Heart left ventricle (tissue), 13 donors: ENCODE results near the gene ELP2.

Experiments
- POLR2A ChIP-seq, 2 donors: fragments of 450-650 bp; IDR thresholded peaks; one replicate each; pipeline ENCODE4 v1.6.1; 2017; ENCODE audit warnings: antibody characterized with exemption in 2 of 2, mild to moderate bottlenecking in 2 of 2, moderate library complexity in 2 of 2
- TF ChIP-seq, protein P1 (sequence below), 12 donors: fragments of 200-600 bp; sonication (generic) in 4 of 12; IDR thresholded peaks; one replicate each; pipeline versions ENCODE4 v1.5.0 to v1.8.0; 2018 to 2022; ENCODE audit warnings: antibody characterized with exemption in 12 of 12, mild to moderate bottlenecking in 5 of 12
- donor health status: ischemic (EF 13 %, LVEDD 7.1; RV severe dilation, severe dysfunction).
- donor health status: DM: no; HTN: yes; CAD: no.
- donor health status: DM: no; HTN: no; CAD: no.
- donor health status: ischemic (EF 25% LVEDD 6.9; RV normal size, moderate dysfunction).
- donor health status: ischemic (EF 25% LVEDD 5.7; RV mildly dilated, moderate dysfunction).
- donor health status: ischemic (EF 35%, LVEDD 5.7; RV mildly dilated, moderate dysfunction).
- donor health status: nonischemic (EF 11% LVEDD 7.7; RV severe dilation, severe dysfunction).
- donor health status: DM: yes; HTN: yes; CAD: no.
- donor health status: PGD.
- donor health status: ischemic (EF 29% LVEDD 5.4; RV normal size, mild dysfunction).
- donor health status: nonischemic (EF 23%, LVEDD 6.1; RV moderate dilation, normal function).

DNA sequence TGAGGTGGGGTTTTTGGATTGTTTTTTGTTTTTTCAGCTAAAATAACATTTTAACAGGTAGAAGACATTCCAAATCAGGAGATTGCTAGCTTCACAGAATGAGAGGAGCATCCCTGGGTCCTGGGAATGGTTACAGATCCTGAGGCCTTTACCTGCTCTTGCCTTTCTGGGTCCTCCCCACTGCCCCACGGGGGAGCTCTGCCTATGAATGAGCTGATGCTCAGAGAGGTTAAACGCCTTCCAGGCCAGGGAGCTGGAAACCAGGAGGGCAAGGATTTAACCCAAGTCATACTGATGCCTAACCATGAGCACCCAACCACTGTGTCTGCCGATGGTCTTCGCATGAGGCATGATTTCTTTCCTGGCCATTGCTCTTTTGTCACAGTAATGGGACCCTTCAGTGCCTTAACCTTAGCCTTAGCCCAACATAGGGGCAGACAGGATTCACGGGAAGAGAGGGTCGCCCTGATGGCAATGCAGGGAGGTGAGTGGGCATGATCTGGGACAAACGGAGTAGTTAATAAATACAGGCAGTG is 73.7 kb downstream of the ELP2 start:
- TF ChIP-seq, protein P1, sequence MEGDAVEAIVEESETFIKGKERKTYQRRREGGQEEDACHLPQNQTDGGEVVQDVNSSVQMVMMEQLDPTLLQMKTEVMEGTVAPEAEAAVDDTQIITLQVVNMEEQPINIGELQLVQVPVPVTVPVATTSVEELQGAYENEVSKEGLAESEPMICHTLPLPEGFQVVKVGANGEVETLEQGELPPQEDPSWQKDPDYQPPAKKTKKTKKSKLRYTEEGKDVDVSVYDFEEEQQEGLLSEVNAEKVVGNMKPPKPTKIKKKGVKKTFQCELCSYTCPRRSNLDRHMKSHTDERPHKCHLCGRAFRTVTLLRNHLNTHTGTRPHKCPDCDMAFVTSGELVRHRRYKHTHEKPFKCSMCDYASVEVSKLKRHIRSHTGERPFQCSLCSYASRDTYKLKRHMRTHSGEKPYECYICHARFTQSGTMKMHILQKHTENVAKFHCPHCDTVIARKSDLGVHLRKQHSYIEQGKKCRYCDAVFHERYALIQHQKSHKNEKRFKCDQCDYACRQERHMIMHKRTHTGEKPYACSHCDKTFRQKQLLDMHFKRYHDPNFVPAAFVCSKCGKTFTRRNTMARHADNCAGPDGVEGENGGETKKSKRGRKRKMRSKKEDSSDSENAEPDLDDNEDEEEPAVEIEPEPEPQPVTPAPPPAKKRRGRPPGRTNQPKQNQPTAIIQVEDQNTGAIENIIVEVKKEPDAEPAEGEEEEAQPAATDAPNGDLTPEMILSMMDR (IDR thresholded peaks at IDR 0.05), result no peak
- no peak for TF ChIP-seq POLR2A (IDR thresholded peaks at IDR 0.05)
